Loucy (cell line): ENCODE results near the gene ANGPTL3.

Source experiments
- H2AFZ ChIP-seq: fragments of 200-600 bp; sonication (generic); 2 replicates; pipeline ENCODE4 v1.6.0; 2016; ENCODE audit warnings: antibody characterized with exemption, mild to moderate bottlenecking, low read length, moderate library complexity
- H3F3A ChIP-seq: fragments of 200-600 bp; 2 replicates; pipeline ENCODE4 v1.6.0; 2016; ENCODE audit warnings: antibody characterized with exemption, low read depth, mild to moderate bottlenecking
- H3K27me3 ChIP-seq: fragments of 200-600 bp; sonication (generic); 2 replicates; pipeline ENCODE4 v1.6.1; 2014; ENCODE audit warnings: low read length, mild to moderate bottlenecking; ENCODE audit not compliant: insufficient read depth, poor library complexity, severe bottlenecking
- H3K36me3 ChIP-seq: fragments of 200-600 bp; sonication (generic); 2 replicates; pipeline ENCODE4 v1.6.1; 2016; ENCODE audit warnings: low read length; ENCODE audit not compliant: insufficient read depth
- H3K4me1 ChIP-seq: fragments of 200-600 bp; sonication (generic); 2 replicates; pipeline ENCODE4 v1.5.1; 2014; ENCODE audit warnings: low read length, mild to moderate bottlenecking; ENCODE audit not compliant: insufficient read depth, poor library complexity, severe bottlenecking
- H3K4me2 ChIP-seq: fragments of 200-600 bp; sonication (generic); 2 replicates; pipeline ENCODE4 v1.6.0; 2014; ENCODE audit warnings: antibody characterized with exemption, low read length, low read depth, mild to moderate bottlenecking; ENCODE audit not compliant: poor library complexity, severe bottlenecking
- H3K4me3 ChIP-seq: fragments of 200-600 bp; sonication (generic); 2 replicates; pipeline ENCODE4 v1.5.1; 2014; ENCODE audit warnings: low read length, mild to moderate bottlenecking, mixed read lengths; ENCODE audit not compliant: poor library complexity, severe bottlenecking
- H3K79me2 ChIP-seq: fragments of 200-600 bp; sonication (generic); 2 replicates; pipeline ENCODE4 v1.6.1; 2014; ENCODE audit warnings: low read length; ENCODE audit not compliant: insufficient read depth
- H3K9ac ChIP-seq: fragments of 200-600 bp; sonication (generic); 2 replicates; pipeline ENCODE4 v1.6.0; 2014; ENCODE audit warnings: mild to moderate bottlenecking, low read depth, low read length, moderate library complexity; ENCODE audit not compliant: poor library complexity, severe bottlenecking
- H3K9me2 ChIP-seq: fragments of 200-600 bp; sonication (generic); replicated peaks from 2 replicates; pipeline ENCODE4 v1.6.1; 2016; ENCODE audit warnings: low read depth, low read length, mixed read lengths
- H3K9me3 ChIP-seq: fragments of 200-600 bp; sonication (generic); 2 replicates; pipeline ENCODE4 v1.6.1; 2014; ENCODE audit warnings: mild to moderate bottlenecking, antibody characterized with exemption, low read length, low read depth; ENCODE audit not compliant: insufficient read depth
- H4K20me1 ChIP-seq: fragments of 200-600 bp; sonication (generic); 2 replicates; pipeline ENCODE4 v1.6.0; 2014; ENCODE audit warnings: antibody characterized with exemption, low read length, mild to moderate bottlenecking; ENCODE audit not compliant: insufficient read depth, poor library complexity, severe bottlenecking
- EZH2phosphoT487 ChIP-seq: fragments of 200-600 bp; IDR thresholded peaks from 2 replicates; pipeline ENCODE4 v1.6.1; 2018; ENCODE audit warnings: antibody characterized with exemption, mild to moderate bottlenecking, moderate library complexity, borderline replicate concordance
- TF ChIP-seq, protein P1 (sequence below): fragments of 200-600 bp; sonication (generic); conservative IDR thresholded peaks from 2 replicates; pipeline ENCODE4 v1.5.1; 2014; ENCODE audit warnings: mild to moderate bottlenecking, antibody characterized with exemption, low read length

The ANGPTL3 gene

DNA sequence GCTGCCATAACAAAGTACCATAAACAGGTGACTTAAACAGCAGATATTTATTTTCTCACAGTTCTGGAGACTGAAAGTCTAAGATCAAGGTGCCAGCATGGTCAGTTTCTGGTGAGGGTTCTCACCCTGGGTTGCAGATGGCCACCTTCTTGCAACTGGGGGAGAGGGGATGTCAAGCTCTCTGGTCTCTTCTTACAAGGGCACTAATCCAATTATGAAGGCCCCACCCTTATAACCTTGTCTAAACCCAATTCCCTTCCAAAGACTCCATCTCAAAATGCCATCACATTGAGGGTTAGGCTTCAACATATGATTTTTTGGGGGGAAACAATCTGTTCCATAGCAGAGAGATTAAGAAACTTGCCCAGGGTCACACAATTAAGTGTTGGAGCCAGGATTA, 24.8 kb upstream of the ANGPTL3 start:
- Histone ChIP-seq H3K9me3 (no peaks in the 10 kb centered on the region), H2AFZ (no peak overlapping the region)

DNA sequence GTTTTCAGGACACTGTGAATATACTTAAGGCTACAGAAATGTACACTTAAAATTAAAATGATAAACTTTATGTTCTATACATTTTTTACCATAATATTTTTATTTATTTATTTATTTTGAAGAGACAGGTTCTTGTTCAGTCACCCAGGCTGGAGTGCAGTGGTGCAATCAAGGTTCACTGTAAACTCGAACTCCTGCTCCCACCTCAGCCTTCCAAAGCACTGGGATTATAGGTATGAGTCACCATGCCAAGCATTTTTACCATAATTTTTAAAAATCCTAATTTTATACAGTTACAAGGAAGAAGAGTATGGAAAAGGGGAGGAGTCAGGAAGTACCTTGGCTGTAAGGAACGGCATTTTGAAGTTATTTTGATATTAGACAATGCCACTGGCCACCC, 23.6 kb upstream of the ANGPTL3 start:
- no peaks in the 10 kb centered on the region for H3K9me3 ChIP-seq

More for the DNA sequence above, 24.8 kb upstream of the ANGPTL3 start:
- Histone ChIP-seq H3K36me3 (no peaks in the 10 kb centered on the region; the same call in 1 of the 2 replicates), H3K9ac (no peak overlapping the region), H3K4me2 (no peak overlapping the region), H3F3A (no peaks in the 10 kb centered on the region), H3K4me1 (peaks cover 4% of the 10 kb centered on the region), H3K4me3 (no peak overlapping the region), H3K27me3 (no peaks in the 10 kb centered on the region), H3K9me2 (no peaks in the 10 kb centered on the region), H4K20me1 (no peaks in the 10 kb centered on the region), H3K79me2 (no peaks in the 10 kb centered on the region)
- no peak for TF ChIP-seq EZH2phosphoT487
- TF ChIP-seq, protein P1, sequence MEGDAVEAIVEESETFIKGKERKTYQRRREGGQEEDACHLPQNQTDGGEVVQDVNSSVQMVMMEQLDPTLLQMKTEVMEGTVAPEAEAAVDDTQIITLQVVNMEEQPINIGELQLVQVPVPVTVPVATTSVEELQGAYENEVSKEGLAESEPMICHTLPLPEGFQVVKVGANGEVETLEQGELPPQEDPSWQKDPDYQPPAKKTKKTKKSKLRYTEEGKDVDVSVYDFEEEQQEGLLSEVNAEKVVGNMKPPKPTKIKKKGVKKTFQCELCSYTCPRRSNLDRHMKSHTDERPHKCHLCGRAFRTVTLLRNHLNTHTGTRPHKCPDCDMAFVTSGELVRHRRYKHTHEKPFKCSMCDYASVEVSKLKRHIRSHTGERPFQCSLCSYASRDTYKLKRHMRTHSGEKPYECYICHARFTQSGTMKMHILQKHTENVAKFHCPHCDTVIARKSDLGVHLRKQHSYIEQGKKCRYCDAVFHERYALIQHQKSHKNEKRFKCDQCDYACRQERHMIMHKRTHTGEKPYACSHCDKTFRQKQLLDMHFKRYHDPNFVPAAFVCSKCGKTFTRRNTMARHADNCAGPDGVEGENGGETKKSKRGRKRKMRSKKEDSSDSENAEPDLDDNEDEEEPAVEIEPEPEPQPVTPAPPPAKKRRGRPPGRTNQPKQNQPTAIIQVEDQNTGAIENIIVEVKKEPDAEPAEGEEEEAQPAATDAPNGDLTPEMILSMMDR = no peak

DNA sequence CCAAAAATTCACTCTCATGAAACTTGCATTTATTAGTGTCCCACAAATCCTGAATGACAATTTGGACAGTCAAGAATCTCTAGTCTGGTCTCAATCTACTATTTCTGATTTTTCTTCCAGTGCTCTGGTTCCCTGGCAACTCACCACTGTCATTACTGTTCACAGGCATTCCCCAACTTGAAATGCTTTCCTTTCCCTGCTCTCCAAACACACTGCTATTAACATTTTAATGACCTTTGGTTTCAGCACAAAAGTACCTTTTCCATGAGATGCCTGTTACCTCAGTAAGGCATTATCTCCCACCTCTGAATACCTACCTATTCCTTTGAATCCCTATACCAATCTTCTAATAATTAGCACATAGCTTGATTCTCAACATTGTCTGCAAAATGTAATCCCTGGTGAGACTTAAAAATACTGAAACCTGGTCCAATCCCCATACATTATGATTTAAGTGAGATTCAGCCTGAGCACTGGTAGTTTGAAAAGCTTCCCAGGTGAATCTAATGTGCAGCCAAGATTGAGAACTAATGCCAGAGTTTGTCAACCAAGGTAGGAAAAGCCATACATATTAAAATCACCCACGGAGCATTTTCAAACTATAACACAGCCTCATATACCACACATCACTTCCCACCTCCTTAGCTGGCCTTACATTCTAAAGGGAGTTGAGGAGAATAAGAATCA, 11.7 kb upstream of the ANGPTL3 start:
- Histone ChIP-seq H3K9ac (no peak overlapping the region), H3K4me1 (no peaks in the 10 kb centered on the region), H3K36me3 (peaks cover 10% of the 10 kb centered on the region; the same call in 1 of the 2 replicates), H3K4me3 (no peak overlapping the region), H3K9me3 (no peaks in the 10 kb centered on the region), H3K79me2 (no peaks in the 10 kb centered on the region), H3K9me2 (no peaks in the 10 kb centered on the region), H4K20me1 (no peaks in the 10 kb centered on the region), H3F3A (no peaks in the 10 kb centered on the region), H2AFZ (no peak overlapping the region), H3K4me2 (no peak overlapping the region), H3K27me3 (no peaks in the 10 kb centered on the region)
- no peak for TF ChIP-seq EZH2phosphoT487
- TF ChIP-seq, protein P1 = no peak

More for the DNA sequence above, 23.6 kb upstream of the ANGPTL3 start:
- no peaks in the 10 kb centered on the region for H3F3A ChIP-seq
- no peaks in the 10 kb centered on the region for H3K27me3 ChIP-seq
- peaks cover 4% of the 10 kb centered on the region for H3K4me1 ChIP-seq
- H3K36me3 ChIP-seq = no peaks in the 10 kb centered on the region; the same call in 1 of the 2 replicates
- H3K4me3 ChIP-seq = no peak overlapping the region
- H4K20me1 ChIP-seq = no peaks in the 10 kb centered on the region
- H3K9ac ChIP-seq = no peak overlapping the region
- no peaks in the 10 kb centered on the region for H3K79me2 ChIP-seq
- no peaks in the 10 kb centered on the region for H3K9me2 ChIP-seq
- no peak overlapping the region for H3K4me2 ChIP-seq
- no peak overlapping the region for H2AFZ ChIP-seq
- TF ChIP-seq, protein P1 = no peak
- no peak for TF ChIP-seq EZH2phosphoT487
